GM18517 (cell line): Measurements from ENCODE around the gene CMTR2.

ENCODE experiments used
- ATAC-seq: cut with Tn5 transposase; IDR thresholded peaks from one replicate; pipeline ENCODE4 v1.9.1; 2021; ENCODE audit warnings: mild to moderate bottlenecking, moderate library complexity; ENCODE audit not compliant: unreplicated experiment

CMTR2 gene

DNA sequence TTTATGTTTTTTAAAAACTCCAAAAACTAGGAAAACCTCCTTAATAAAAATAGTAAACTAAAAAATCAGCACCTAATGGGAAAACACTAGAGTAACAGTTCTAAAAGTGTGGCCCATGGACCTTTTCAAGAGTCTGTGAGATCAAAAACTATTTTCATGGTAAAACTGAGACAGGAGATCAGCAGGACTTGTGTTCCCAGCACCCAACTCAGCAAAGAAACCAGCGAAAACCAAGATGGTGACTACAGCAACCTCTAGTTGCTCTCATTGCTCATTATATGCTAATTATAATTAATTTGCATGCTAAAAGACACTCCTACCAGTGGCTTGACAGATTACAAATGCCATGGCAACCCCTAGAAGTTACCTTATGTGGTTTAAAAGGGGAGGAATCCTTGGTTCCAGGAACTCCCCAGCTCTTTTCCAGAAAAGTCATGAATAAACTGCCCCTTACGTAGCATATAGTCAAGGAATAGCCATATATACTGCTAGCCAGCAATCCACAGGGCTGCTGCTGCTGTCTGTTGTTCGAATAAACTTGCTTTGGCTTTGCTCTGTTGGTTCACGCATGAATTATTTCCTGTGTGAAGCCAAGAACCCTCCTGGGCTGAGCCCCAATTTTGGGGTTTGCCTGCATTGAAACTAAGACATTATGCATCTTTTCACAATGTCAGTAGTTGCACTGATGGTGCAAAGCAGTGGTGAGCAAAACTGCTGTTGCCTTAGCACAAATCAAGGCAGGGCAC, 12.4 kb downstream of the CMTR2 start:
- no peak for ATAC-seq

DNA sequence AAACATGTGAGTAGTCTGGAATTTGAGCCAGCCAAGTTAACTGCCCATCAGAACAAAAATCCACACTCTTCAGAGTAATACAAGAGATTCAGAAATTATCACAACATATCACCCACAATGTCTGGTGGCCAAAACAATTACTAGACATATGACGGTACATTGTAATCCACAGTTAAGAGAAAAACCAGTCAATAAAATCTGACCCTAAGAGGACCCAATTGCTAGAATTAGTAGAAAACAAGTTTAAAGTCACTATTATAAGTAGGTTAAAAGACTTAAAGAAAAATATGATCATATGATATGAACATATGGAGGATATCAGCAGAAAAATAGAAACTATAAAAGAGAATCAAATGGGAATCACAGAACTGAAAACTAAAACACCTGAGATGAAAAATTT, 15.8 kb downstream of the CMTR2 start:
- no peak for ATAC-seq

DNA sequence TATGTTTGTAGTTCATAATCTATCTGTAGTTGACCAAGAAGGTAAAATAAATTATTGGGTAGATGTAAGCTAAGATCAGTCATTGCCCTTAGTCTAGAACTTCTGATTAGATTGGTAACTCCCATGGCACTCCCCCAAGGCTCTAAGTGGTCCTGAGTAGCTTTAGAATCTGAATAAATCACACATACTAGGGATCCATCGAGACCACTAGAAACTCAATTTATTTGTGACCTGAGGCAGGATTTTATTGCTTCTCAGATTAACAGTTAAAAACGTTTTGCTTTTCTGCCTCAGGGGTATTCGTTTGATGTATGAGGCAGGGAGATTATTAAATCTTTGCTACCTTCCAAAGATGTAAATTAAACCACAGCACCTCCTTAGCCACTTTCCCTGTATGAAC, 24.9 kb downstream of the CMTR2 start:
- ATAC-seq, result no peak

DNA sequence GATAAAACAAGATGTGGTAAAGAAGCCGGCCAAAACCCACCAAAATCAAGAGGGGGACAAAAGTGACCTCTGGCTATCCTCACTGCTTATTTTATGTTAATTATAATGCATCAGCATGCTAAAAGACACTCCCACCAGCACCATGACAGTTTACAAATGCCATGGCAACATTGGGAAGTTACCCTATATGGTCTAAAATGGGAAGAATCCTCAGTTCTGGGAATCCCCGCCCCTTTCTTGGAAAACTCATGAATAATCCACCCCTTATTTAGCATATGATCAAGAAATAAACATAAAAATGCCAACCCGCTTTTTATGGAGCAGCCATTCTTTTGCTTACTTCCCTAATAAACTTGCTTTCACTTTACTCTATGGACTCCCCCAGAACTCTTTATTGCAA, 25.6 kb downstream of the CMTR2 start:
- no peak for ATAC-seq

DNA sequence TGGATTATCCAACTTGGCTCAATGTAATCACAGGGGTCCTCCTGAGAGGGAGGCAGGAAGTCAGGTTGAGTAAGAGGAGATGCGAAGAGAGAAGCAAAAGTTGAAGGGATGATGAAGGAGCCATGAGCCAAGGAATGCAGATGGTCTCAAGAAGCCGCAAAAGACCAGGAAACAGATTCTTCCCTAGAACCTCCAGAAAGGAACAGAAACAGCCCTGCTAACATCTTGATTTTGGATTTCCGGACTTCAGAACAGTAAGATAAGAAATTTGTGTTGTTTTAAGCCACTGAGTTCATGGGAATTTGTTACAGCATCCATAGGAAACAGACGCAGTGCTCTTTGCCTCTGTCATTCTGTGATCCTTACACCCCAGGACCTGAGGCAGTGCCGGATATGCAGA, 26.8 kb downstream of the CMTR2 start:
- no peak for ATAC-seq

DNA sequence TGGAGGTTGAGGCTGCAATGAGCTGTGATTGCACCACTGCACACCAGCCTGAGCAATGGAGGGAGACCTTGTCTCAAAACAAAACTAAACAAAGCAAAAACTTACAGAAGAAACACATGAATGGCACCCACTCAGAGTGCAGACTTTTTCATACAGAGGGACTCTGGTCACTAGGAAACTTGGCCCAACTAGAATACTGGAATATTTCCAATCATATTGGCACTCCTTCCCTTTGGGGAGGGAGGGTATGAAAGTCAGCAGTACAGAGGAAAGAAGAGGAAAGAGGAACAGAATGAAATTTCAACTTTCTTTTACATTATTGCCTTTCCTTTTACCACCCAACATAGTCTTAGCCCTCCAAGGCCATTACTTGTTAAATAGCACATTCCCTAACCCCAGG, 28.2 kb downstream of the CMTR2 start:
- ATAC-seq, result no peak

DNA sequence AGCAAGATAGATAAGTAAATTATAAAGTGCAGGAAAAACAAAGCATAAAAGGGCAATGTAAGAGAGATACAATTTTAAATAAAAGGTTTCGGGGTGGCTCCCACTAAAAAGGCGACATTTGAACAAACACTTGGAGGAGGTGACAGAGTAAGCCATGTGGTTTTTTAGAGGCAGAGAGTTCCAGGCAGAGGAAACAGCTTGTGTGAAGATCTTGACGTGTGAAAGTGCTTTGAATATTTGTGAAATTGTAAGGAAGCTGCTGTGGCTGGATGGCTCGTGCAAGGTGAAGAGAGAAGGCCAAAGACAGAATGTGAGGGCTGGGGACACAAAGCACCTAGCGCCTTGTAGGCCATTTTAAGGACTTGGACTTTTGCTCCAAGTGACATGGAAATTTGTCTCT, 30.1 kb downstream of the CMTR2 start:
- ATAC-seq, result no peak

DNA sequence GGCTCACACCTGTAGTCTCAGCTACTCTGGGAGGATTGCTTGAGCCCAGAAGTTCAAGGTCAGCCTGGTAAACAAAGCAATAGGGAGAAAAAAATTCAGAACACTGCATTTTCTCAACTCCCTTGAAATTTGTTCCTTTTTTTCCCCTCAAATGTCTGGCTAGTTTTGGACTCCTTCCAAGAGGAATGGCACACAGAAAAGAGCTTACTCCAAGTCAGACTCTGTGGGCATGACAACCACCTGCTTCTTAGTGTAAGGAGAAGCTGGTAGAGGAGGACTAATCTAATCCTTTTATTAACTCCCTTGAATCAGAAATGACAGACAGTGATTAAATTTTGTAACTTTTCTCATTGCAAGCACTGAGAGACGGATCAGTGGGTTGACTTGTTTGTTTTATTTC, 30.8 kb downstream of the CMTR2 start:
- no peak for ATAC-seq

DNA sequence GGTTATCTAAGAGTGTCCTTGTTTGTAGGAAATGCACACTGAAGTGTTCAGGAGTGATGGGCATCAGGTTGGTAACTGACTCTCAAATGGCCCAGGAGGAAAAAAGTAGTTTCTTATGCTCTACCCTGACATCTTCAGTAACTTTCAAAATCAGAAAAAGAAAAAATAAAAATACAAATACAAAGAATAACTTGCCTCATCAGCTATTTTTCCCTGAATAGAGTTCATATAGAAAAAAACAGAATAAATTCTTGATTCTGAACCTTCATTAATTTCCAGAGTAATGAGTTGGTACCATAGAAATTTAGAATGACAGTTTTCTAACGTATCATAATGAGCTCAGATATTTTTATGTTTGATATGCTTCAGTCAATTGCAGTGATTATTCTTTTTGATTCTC, 31.4 kb downstream of the CMTR2 start:
- ATAC-seq, result no peak

DNA sequence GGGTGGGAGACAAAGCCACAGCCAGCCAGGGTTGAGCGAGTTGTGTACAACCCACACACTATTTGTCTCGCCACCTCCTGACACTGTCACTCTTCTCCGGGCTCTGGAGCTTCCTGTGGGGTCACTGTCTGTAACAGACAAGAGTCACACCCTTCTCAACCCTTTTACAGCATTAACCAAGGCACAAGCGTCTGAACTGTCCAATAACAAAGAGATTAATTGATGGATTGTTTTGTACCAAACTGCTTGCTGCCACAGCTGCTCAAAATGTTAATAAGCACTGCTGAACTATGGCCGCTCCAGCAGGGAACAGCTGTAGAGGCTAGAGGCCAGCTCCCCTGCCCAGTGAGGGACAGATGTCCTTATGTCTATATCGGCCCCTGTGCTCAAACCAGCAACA, 33.5 kb downstream of the CMTR2 start:
- ATAC-seq, result no peak

DNA sequence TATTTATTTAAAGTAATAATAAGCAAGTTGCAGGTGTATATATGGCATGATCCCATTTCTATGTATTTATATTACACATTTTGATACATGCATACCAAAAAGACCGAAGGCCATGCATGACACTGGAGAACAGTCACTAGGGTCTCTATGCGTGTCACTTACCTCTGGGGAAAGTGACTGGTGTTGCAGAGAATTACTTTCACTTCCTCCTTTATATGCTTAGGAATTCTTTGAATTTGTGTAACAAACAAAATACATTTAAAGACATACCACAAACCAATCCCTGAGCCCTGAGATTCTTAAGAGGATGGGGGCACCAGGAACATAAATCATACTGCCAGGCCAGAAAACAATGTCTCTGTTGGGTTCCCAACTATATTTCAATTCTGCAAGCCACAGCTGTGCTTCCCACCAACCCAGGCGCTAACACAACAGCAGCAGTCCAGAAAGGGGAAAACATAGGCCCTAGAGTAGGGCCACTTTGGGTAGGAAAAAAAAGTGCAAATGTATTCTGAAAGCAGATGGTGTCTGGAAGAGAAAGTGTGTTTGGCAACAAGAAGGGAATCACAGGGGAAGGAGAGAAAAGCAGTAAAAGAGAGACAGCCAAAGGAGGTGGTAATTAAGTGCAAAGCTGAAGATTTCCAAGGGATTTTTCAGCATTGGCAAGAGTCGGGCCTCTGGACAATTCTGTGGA, 34.2 kb downstream of the CMTR2 start:
- ATAC-seq, result no peak

DNA sequence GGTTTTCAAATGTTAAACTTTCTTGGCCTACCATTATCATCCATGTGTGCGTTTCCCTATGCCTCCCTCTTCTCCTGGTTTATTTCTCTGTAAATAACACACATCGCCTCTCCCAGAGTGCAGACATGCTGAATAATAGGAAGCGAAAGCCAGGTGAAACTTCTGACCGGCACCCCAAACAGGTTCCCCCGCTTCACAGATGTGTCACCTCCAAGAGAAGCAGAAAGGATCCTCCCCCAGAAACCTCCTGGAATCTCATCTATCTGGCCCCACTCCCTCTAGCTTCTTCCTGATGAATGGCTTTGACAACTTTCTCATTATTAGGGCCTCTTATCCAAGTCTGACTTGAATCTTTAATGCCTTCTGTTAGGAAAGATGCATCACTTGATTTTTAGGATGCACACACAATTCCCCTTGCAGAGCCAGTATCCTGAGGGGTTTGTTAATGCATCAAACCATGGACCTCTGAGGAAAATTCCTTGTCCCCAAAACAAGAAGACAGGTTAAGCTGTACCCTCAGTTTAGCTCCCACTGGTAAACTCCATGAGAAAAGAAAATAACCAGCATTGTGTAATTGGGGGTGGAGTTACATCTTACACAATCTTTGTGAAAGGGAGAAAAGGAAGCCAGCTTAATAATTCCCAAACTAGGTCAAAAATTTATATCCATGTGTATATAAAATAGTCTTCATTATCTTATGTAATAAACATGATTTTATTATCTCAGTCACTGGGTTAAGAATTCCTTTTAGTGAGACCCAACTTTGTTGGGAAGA, 38.6 kb downstream of the CMTR2 start:
- no peak for ATAC-seq

DNA sequence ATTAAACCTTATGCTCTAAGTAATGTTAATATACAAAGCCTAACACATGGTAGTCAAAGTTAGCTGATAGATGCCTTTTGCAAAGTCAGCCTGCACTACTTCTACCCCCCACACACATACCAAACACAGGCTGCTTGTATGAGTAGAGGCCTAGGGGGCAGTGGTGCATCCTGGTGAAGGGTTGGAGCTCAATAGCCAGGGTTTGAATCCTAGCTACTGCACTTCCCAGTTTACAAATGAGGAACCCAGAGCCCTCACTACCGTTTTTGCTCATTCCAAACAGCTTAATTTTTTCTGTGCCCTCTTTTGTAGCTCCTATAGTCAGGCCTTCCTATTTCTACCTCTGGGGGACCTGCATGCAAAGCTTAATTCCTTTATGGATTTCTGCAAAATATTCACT, 39.8 kb downstream of the CMTR2 start:
- ATAC-seq, result no peak

DNA sequence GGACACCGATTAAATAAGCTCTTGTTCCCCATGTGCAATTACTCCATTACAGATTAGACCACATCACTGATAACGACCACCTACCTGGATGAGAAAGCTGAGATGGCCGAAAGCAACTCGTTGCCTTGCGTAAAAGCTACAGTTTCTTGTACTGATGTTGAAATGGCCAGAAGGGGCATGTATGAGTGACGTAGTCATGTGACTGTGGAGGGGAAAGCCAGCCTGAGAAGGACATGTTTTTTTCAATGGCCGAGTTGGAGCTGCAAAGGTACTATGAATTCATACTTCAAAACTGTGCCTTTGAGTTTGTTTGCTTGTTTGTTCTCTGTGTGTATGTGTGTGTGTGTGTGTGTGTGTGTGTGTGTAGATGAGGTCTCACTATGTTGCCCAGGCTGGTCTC, 41.7 kb downstream of the CMTR2 start:
- ATAC-seq, result no peak

DNA sequence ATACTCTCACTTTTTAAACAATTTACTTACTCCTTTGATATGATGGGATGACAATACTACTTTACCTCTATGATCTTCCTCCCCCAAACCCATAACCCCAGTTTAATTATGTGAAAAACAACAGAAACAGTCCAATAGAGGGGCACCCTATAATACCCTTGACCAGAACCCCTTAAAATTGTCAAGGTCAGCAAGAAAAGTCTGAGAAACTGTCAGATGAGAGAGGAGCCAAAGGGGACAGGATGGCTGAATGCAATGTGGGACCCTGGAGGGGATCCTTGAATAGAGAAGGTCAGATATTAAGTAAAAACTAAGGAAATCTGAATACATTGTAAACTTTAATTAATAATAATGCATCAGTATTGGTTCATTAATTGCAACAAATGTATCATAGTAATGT, 42.9 kb downstream of the CMTR2 start:
- ATAC-seq, result no peak

DNA sequence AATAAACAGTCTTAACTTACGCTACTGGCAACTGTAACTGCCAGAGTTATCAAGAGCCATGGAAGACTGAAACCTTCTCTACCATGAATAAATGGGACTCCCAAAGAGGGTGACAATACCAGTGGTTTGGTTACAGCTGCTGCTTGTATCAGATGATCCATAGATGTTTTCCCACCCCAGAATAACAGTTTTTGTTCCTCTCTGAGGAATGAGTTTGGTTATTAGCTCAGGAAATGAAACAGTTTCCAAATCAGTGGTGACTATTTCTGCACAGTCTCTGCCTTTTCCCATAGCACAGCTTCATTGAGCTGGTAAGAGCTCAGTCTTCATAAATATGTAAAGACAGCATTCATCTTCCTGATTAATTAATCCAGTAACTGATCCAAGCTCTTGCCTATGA, 44.7 kb downstream of the CMTR2 start:
- ATAC-seq, result no peak

DNA sequence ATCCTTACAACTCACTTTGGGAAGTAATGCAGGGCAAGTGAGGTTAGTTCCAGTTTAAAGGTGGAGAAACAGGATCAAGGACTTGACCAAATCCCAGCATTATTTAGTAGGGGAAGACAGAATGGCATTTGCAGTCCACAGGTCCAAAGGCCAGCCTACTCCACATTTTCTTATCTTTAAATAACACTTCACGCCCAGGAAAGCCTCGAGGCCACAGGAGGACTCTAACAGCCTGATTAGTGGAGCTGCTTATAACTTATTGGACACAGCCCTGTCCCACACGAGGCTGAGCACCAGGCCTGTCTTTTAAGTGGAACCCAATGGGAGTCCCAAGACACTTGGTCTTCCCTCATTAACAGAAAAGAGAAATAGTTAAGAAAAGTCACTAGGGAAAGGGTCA, 46.6 kb downstream of the CMTR2 start:
- ATAC-seq, result no peak

DNA sequence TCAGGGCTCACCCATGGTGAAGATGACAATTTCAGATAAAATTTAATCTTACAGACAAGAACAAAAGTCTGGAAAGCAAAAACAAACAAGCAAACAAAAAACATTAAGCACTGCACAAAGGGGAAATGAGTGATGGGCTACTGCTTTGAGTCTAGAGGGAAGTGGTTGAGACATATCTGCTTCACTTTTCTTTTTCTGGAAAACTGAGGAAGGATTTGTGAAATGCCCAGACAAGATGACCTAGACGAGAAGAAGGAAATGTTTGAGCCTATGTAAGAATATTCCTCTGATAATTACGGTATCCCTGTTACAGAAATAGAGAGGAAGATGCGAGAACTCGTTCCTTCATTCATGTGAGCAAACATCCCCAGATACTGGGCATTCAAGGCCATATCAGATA, 47.2 kb downstream of the CMTR2 start:
- no peak for ATAC-seq
